H4 (cell line): Measurements from ENCODE around the gene KCNK1. TPM values are rescaled to one million over a fixed set of nuclear protein-coding genes. Genes with fewer than 3 reads are reported as not detected.

Experiments used
- DNase-seq: peaks from one replicate; pipeline ENCODE4 v3.0.0-alpha.2; 2015; ENCODE audit warnings: low spot score
- total RNA-seq: library from RNA; depleted of rRNA; stranded (reverse); fragments of >200 nt; shearing (Covaris generic); gene quantifications from 2 replicates; pipeline ENCODE4 v1.2.3, GENCODE V29; 2014

Gene KCNK1
- total RNA-seq, 1 experiment from 2014 or later, result 1.8 TPM

DNA sequence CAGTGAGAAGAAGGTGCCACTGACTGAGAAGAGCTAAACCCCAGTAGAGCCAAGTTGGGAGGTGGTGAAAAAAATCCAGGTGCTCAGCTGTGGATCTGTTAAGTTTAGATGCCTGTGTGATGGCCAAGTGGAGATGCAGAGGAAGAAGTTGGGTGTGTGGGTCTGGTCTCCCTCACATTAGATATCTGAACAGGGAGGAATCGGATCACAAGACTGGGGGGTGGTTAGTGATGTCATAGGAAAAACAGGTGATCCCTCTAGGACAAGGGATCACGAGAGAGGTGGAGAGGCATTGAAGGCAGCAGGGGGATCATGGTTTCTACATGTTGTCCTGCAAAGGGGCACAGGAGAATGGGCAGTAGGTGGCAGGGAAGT, 22.6 kb downstream of the KCNK1 start:
- DNase-seq, result no peak

DNA sequence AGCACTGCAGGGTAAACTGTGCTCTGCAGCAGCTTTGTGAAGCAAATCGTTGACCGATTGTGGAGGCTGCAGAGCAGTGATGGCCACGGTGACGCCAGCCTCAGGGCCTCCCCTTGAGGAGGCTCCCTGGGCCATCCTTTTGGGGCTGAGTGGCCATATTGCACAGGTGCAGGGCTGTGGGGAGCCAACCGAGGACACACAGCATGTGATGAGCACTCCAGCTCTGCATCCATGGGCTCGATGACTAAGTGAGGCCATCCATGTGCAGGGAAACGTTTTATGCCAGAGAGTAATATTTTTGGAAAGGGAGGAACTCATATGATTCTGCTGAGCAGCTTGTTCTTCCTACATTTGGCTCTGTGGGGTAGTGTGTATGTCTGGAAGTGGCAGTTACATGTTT, 24.6 kb downstream of the KCNK1 start:
- DNase-seq, result no peak

DNA sequence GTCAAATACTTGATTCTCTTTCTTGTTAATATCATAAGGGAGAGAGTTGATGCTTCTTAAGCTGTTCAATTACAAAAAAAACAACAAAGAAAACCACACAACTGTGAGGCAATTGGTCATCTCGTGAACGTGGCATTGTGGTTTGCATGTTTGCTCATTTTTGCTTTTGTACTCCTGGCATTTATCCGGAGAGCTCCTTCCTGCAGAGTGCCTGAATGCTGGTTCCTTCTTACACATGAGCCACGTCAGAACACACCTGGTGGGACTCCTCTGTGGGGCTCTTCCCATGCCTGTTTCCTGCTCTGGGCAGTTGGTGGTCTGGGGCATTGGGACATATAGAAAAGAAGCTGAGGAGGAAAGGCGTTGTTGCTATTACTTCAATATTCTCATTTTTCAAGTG, 25.7 kb downstream of the KCNK1 start:
- DNase-seq, result peak; percentile 78

DNA sequence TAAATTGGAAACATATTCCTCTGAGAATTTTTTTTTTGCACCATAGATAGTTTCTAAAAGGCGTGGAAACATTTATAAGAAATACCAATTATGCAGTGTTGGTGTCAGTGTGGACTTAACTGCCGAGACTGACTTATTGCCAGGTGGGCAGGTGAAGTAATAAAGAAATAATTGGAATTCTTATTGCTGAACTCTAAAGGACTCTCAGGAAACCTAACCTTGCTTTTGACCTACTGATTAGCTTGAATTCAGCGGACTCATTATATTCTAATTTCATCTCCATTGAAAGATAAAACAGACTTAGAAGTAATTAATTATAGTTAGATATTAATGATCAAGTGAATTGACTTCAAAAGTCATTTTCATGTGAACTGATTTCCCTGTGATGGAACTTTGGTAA, 26.3 kb downstream of the KCNK1 start:
- no peak for DNase-seq

DNA sequence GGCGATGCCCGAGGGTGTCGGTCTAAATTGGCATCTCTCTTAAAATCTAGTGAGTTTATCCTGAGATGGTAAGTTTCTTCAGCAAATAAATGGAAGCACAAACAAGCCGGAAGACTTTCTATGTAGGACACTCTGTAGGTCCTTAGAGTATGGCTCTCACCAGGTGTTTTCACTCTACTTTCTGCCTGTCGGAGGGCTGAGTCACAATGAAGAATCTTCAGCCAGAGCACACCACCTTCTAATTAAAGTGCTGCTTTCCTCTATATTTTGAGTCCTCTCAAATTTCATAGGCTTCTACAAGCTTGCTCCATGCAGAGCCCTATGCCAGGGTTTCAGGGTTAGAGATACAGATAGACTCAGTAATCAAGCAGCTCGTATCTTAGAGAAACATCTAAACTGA, 27.1 kb downstream of the KCNK1 start:
- DNase-seq, result no peak

DNA sequence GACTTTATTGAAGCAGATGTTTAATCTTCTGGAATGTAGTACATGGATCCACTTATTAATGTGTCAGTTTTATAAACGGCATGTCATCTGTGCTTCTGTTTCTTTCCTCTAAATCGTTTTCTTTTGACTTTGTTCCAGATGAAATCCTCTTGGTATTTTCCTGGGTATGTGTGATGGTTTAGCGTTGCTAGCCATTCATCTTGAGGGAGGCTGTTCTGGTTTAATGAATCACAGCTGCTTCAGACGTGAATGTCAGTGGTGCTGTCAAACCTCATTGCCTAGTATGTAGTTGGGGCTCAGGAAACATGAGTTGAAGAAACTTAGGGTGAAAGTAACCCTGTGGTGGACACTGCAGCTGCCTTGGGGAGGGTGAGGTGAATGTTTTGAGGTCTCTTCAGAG, 33.2 kb downstream of the KCNK1 start:
- DNase-seq, result no peak

DNA sequence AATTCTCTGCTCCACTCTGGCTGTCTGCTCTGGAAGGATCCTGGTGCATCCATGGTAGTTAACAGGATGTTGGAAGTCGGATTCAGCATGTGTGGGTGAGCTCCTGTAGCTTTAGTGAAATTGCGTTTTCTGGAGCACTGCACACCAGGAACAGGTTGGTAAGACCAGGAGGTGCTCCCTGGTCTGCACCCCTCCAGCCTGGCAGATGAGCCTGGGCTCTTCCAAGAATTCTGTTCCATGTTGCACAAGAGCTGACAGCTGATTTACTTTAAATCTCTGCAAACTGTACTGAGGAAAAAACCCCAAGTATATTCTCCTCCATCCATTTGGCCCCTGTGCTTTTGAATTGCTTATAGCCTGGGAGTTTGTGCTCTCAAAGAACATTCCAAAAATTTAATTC, 33.7 kb downstream of the KCNK1 start:
- DNase-seq, result no peak

DNA sequence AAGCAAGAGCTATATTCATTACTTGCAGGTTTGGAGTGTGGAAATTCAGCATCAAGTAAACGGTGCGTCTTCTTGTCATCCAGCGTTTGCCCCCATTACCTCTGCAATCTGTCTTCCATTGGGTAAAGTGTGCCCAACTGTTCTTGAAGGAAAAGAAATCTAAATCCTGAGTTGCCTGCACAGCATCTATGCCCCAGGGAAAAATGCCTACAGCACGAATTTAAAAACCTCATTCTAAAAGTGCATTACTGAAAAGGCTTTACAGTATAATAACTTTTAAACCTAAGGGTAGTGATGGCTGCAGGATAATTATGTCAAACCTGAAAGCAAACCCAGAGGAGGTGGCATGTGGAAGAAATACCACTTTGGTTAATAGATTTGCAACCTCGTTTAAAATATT, 37.2 kb downstream of the KCNK1 start:
- no peak for DNase-seq

DNA sequence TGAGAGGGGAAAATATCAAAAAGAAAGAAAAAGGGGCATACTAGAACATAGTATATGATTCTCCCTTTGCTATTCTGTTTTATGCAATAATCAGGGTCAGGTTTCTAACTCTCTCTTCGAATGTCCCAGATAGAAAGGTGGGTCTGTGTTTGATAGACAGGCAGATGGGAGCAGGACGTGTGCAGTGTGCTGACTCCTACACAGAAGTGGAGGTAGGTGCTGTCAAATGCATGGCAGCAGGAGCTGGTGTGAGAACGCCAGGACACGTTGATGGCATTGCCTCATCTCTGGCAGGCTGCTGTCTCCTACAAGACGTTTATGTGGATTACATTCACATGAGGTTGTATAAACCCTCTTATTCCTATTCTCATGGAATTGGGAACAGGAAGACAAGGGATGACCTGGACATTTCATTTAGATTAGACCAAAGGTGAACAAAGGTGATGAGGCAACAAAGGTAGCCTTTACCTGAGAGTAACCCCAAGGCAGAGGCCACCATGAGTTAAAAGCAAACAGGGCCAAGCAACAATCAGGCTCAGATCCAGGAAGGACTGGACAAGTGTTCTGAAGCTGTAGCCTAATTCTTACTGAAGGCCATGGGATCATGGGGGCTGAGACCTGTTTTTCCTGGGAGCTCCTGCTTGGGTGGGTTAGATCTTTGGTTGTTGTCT, 37.8 kb downstream of the KCNK1 start:
- DNase-seq, result no peak

DNA sequence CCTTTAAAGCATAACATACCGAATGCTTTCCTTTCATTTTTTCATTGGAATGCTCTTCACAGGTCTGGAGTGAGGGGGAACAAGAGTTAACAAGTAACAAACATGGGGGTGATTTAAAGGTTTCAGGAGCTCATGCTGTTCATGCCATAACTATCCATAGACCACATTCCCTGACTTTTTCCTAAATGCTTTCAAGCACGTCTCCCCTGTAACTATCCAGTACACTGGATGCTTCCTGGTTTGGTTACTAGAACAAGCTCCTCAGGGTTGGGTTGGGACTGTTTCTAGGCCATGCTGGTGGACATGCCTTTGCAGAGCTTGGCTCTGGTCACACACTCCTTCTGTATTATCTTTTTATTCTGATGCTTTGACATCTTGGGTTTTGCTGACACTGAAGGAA, 38.6 kb downstream of the KCNK1 start:
- DNase-seq, result no peak

DNA sequence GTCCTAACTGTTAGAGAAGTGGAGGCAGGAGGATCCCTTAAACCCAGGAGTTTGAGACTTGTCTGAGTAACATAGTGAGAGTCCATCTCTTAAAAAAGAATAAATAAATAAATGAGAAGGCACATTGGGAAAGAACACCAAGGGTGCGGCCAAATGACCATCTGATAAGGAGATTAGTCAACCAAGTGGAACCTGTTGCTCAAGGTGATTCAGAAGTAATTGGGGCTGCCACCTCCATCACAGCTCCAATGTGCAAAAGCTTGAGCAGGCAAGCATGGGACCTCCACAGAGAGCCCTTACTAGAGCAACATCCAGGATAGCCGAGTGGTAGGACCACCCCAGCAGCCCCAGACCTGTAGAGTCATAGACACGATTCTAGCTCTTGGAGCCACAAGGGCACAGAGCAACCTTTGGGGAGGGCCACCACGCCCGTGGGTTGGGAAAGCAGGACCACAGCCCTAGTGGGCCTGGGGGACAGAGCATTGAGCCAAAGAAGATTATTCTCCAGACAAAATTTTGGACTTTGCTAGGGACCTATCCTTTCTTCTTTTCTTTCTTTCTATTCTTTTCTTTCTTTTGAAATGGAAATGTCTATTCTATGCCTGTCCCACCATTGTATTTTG, 40.9 kb downstream of the KCNK1 start:
- DNase-seq, result no peak

DNA sequence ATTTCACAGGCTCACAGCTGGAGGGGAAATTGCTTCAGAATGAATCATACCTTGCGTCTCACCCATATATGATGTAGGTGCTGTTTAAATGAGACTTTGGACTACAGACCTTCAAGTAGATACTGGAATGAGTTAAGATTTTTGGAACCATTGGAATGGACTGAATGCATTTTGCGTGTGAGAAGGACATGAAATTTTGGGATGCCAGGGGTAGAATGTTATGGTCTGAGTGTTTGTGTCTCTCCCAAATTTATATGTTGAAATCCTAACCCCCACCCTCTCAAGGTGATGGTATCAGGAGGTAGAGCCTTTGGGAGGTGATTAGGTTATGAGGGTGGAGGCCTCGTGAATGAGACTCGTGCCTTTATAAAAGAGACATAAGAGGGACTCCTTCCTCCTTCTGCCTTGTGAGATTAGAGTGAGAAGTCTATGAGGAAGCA, 41.4 kb downstream of the KCNK1 start:
- DNase-seq, result no peak

DNA sequence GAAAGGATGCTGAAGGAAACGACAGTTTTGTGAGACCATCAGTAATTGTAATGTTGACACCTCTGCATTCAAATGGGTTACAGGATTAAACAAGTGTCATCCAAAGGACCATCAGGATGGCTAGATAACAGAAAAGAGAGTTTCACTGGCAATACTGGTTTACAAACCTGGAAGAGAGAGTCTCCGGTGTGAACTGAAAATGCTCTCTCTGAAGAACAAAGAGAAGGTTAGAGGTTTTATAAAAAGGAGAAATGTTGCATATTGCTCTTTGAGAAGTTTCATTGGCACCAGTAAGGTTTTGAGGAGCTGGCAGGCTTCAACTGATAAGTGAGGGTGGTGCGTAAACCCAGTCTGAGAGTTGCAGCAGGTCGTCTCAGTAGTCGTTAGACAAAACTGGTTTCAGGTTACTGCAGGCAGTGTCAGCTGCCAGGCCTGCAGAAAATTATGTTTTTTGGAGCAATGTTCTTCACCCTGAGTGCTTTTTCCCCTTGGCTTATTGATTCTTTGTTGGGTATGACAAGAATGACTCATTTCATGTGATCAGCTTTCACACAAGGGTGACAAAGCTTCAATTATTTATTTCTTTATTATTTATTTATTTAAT, 42.2 kb downstream of the KCNK1 start:
- no peak for DNase-seq

DNA sequence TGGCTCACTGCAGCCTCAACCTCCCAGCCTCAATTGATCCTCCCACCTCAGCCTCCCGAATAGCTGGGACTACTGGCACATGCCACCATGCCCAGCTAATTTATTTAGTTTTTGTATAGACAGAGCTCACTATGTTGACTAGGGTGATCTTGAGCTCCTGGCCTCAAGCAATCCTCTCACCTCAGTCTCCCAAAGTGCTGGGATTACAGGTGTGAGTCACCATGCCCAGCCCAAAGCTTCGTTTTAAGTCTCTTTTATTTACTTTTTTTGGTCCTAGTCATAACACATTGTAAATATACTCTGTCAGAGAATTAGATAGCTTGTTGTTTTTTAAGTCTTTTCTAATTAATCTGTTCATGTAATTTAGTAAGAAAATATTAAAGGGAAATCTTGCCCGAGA, 42.8 kb downstream of the KCNK1 start:
- no peak for DNase-seq

DNA sequence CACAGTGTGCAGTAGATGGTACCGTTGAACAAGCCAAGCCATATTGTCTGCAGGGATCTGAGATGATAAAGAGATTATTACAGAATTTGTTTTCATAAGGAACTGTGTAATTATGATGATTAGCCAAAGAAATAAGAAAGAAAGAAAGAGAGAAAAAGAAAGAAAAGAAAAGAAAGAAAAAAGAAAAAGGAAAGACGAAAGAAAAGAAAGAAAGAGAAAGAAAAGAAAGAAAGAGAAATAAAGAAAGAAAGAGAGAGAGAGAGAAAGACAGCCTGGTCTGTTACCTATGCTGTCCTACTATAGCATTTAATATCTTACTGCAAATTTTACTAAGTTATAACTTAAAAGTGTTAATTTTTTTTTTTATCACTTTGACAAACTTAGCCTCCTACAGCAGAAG, 43.6 kb downstream of the KCNK1 start:
- DNase-seq, result no peak

DNA sequence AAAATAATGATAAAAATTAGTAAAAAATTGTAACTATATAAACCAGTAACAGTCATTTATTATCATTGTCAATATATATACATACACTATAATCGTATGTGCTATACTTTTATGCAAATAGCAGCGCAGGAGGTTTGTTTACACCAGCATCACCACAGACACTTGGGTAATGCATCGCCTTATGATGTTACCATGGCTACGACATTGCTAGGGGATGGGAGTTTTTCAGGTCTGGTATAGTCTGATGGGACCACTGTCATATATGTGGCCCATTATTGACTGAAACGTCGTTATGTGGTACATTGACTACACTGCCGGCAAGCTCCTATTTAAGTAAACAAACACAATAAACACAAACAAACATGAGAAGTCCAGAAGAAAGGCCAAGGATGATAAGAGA, 45.6 kb downstream of the KCNK1 start:
- no peak for DNase-seq

DNA sequence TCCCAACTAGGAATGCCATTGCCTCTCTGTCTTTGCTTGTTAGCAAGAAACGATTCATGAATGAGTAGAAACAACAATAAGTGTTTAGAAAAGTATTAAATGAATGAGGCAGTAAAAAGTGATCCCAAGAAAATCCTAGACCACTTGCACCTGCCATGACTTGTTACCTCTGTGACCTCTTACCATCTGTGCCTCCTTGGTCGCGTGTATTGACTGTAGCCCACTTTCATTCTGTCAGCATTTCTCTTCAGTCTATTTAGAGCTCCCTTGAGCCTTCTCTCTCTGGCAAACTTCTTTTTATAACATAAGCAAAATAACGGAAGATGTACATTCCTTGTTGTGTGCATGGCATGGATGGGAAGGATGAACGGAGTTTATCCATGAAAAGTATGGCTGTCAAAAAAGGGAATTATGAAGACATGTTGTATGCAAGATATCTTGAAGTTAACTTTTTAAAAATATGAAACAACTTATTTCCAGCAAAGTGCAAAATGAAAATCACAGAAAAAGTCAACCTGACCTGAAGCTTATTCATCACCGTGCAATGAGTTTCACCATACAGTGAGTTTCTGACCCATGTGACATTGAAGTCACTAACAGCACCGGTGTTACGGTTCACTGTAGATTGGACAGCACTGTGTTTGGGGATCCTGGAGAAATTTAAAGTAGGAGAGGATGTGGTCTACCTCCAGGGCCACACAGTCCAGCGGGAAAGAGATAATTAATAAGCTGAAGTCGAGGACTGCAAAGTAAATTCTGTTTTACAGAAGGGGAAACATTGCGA, 47.7 kb downstream of the KCNK1 start:
- no peak for DNase-seq

DNA sequence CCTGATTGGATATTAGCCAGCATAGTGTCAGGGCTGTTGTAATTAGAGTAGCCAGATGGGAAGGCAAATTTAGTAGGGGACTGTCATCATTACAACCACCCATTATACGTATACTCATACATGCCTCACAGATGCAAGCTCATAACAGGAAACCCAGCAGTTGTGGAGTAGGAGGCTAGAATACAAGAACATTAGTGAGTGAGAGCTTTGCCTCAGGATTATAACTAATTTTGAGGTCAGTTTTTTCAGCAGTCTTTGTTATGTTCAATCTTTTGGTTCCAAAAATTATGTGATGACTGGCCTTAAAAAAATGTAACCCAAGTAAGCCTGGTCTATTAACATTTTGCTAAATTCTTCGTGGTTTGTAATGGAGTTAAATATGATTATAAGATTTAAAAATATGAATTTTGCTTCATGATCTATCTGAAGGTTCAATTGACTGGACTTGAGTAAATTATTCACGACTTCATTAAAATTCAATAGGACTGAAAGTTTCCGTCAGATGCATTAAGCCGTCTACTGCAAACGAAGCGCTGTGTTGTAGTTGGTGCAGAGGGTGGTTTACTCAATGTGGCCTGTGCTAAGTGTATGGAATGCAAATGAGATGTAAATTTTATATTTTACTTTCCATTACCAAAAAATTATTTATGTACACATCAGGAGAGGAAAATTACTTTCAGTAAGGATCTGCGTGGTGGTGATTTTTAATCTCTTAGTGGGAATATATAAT, 48.8 kb downstream of the KCNK1 start:
- DNase-seq, result no peak

DNA sequence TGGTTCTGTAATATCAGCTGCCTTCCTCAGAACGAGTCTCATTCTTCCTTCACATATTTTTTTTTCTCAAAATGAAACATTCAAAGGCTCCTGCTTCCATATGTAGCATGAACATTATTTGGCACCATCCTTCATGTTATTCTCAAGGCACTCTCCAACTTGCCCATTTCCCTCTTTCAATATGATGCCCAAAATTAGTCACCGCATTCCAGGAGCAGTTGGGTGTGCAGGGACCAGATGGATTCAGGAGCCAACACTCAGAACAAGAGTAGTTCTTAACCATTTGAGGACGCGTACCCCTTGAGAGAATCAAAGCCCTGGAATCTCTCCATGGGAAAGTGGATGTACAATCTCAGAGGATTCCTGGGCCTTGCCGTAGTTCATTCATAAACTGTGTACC, 50.3 kb downstream of the KCNK1 start:
- no peak for DNase-seq

DNA sequence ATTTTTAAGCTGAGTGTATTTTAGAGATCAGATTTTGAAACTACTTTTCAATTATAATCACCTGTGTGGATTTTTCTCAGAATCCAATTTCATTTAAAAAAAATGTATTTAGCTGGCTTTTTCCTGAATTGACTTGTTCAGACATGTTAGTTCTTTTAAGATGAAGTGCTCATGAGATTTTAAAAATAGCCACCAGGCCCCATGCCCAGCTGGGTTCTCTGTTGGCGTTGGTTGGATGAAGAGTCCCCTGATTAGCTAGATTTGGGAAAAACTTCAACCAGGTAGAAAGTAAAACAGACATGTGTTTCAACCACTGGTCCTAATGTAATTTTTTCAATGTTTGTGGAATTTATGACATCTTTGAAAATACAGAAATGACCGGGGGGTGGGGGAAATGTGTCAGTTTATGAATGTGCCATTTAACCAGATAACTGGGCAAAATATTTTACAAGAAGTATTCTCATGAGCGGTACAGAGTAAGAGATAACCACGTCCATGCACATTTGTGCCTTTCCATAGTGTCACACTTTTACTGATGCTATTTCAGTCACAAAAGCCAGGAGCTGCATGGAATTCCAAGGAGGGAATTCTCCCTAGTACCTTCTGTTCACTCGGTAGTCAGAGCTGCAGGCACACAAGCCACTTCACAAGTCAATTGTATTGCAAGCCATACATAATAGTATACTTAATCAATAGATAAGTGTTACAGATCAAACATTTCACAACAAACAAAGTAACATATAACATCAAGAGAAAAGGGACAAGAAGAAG, 51.1 kb downstream of the KCNK1 start:
- DNase-seq, result no peak

DNA sequence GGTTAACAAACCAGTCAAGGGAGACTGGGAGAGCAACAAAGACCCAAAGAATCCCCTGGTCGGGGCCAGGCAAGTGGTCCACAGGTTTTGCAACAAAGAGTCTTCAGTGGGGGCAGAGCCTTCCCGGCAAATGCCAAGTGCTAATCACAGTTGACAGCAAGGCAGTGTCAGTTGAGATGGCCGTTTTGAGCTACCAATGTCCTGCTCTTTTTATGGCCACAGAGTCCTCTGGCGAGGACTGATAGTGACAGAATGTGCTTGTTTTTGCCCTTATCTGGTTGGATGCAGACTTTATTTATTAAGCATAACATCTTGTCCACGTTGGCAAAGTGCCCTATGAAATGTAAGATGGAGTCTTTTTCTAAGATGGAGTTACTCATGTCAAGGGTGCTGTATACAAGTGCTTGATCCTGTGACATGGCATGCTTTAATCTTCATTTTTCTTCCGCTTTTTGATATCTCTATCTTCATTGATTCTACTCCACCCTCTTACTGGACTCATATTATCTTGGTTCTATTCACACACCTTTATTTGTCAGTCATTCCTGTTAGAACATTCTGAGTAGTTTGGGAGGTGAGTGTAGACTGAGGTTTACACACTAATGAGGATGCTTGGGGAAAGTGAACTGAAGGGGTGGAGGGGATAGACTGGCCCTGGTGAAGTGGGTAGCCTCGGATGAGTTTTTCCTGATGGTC, 51.8 kb downstream of the KCNK1 start:
- DNase-seq, result no peak
